Motor neuron (in vitro differentiated cells): ENCODE results near the gene FBXO45. TPM values are rescaled to one million over a fixed set of nuclear protein-coding genes. Genes with fewer than 3 reads are reported as not detected.
A peak's percentile ranks its signal among the peaks of the same experiment; 100 is the strongest.
"Not testable (repeated sequence)": the region's sequence is repeated elsewhere in the genome, so short reads cannot be mapped to it uniquely, and the experiment has no call there.

Source experiments
- ATAC-seq, 8 experiments: fragments of 200-7000 bp; cut with Tn5 transposase; replicated peaks in 6 of 8; 2 replicates each; pipeline ENCODE4 v1.8.0; 2021; ENCODE audit warnings: mild to moderate bottlenecking in 8 of 8, moderate library complexity in 8 of 8
- H3K27ac ChIP-seq, 2 donors: fragments of 250-450 bp; sonication (Bioruptor Pico); 2 replicates each; pipeline ENCODE4 v1.9.0; 2021; ENCODE audit warnings: antibody characterized with exemption in 2 of 2, mild to moderate bottlenecking in 2 of 2, moderate library complexity in 1 of 2
- H3K4me1 ChIP-seq, 2 donors: fragments of 250-450 bp; sonication (Bioruptor Pico); replicated peaks in 1 of 2; 2 replicates each; pipeline ENCODE4 v1.6.1; 2021; ENCODE audit warnings: antibody characterized with exemption in 2 of 2, mild to moderate bottlenecking in 2 of 2, moderate library complexity in 1 of 2
- H3K4me3 ChIP-seq, 5 donors: fragments of 250-450 bp; sonication (Bioruptor Pico); 2 replicates each; pipeline ENCODE4 v1.9.0; 2021; ENCODE audit warnings: antibody characterized with exemption in 5 of 5, mild to moderate bottlenecking in 5 of 5, moderate library complexity in 4 of 5
- WGBS, 10 experiments: fragments of 450-650 bp; shearing (Covaris generic); methylation state at CpG; one replicate each; pipeline ENCODE4 v1.0.0; 2022; 5-methylcytosine and 5-hydroxymethylcytosine counted together
- in situ Hi-C, 9 experiments: fragments of 400-800 bp; cut with MboI; loops; one replicate each; pipeline ENCODE4 v1.15.0; 2021; ENCODE audit warnings: low sequenced_read_pairs in 9 of 9, low pct_unique_long_range_greater_than_20kb in 2 of 9; ENCODE audit not compliant: unreplicated experiment in 9 of 9
- total RNA-seq, 8 experiments: library from RNA; unstranded; fragments of 300-600 nt; gene quantifications; 2 replicates each; pipeline versions ENCODE4 v1.2.3 to v1.2.4, GENCODE V29; 2022

Gene FBXO45, protein sequence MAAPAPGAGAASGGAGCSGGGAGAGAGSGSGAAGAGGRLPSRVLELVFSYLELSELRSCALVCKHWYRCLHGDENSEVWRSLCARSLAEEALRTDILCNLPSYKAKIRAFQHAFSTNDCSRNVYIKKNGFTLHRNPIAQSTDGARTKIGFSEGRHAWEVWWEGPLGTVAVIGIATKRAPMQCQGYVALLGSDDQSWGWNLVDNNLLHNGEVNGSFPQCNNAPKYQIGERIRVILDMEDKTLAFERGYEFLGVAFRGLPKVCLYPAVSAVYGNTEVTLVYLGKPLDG
- 10 to 100 TPM in 7 of 8 experiments, 1 to 10 TPM in 1; 4.5 to 16.3 (median 12.4) TPM for total RNA-seq

GRCh38 chr3:196568246-196569002, at the start of gene FBXO45, which contains the start of gene WDR53:
TSS of gene FBXO45 (plus strand) at chr3:196568660. CDS start at chr3:196568985, 325 bp downstream.
TSS of gene WDR53 (minus strand) at chr3:196568554. CDS start at chr3:196561475, 7,079 bp downstream.
- WGBS, 10 experiments = 0 to 1% (median 0%) methylated on average over 3 to 33 of the region's 87 CpGs; no CpG with 5 or more reads in 3 of the 10 experiments
- peak within 1 kb of the TSS; percentile 63 to 73 for H3K27ac ChIP-seq
- in situ Hi-C loops = no loop called here
- peaks cover 14 to 16% of the 10 kb centered on the region in 2 donors for H3K4me1 ChIP-seq
- peak within 1 kb of the TSS; percentile 53 to 99 (median 77) for H3K4me3 ChIP-seq
- ATAC-seq = peak; percentile 94 to 99 (median 98)

DNA sequence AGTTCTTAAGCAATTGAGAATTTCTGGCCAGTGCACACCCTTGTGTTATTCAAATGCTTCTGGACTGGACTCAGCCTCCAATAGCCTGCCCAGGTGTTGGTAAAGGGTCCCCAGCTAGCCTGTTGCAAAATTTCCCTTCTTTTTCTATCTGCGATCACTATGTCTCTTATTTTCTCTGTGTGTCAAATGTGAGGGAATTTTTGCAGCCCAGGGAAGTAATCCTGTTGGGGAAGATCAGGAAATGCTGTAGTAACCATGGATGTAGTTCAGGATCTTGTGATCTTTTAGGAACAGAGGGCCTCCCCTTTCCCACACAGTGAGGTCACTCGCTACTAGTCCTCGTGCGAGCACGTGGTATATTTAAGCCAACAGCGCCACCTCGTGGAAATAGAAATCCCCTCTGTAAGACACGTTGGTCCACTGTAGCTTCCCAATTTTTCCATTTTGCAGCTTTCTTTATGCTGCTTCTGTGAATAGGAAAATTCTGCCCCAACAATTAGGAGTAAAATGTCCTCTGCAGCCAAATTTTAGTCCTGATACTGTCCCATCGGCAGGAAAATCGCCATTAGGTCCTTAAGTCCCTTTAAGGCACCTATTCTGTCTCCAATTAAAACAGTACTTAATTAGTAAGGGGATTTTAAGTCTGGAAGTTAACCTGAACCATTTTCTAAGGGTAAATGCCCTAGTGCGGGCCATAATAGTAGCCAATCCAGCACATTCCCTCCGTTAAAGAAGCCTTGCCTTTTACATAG, 49.3 kb upstream of the FBXO45 start:
- in situ Hi-C loops = loop anchor here in 1 of 9 experiments (25.0 kb wide), 2 partner anchors 257 to 482 kb away; no protein-coding TSS in a partner anchor
- Histone ChIP-seq H3K4me3 (no peak overlapping the region), H3K4me1 (no peaks in the 10 kb centered on the region), H3K27ac (no peak overlapping the region)
- 0 to 80% (median 35%) methylated on average over 1 to 12 of the region's 12 CpGs; no CpG with 5 or more reads in 1 of the 10 experiments for WGBS, 10 experiments
- ATAC-seq = peak in 5 of 8 experiments; percentile 33 to 91 (median 71)

- Histone ChIP-seq H3K27ac (no peak overlapping the region), H3K4me3 (no peak overlapping the region), H3K4me1 (no peaks in the 10 kb centered on the region)
- 0 to 60% (median 42%) methylated on average over 1 to 4 of the region's 5 CpGs; no CpG with 5 or more reads in 2 of the 10 experiments for WGBS, 10 experiments
- no peak for ATAC-seq
- in situ Hi-C loops = loop anchor here in 1 of 9 experiments (25.0 kb wide), 2 partner anchors 257 to 482 kb away; no protein-coding TSS in a partner anchor
These were observed 48.8 kb upstream of the FBXO45 start for GRCh38 chr3:196519718-196520082.

DNA sequence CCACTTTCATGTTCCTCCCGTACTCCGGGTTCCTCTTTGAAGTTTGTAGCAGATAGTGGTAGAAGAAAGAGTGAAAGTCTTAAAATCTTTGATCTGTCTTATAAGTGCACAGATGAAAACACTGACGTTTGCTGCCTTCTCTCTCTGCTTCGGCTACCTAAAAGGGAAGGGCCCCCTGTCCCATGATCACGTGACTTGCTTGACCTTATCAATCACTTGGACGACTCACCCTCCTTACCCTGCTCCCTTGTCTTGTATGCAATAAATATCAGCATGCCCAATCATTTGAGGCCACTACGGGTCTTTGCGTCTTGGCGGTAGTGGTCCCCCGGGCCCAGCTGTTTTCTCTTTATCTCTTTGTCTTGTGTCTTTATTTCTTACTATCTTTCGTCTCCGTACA, 47.2 kb upstream of the FBXO45 start:
- in situ Hi-C loops = loop anchor here in 1 of 9 experiments (25.0 kb wide), 2 partner anchors 259 to 484 kb away; no protein-coding TSS in a partner anchor
- not testable (repeated sequence) for H3K4me3 ChIP-seq, ATAC-seq, H3K4me1 ChIP-seq, H3K27ac ChIP-seq
- 54 to 100% (median 83%) methylated on average over 2 to 10 of the region's 12 CpGs for WGBS, 10 experiments

- 65 to 100% (median 89%) methylated on average over 1 to 3 of the region's 4 CpGs; no CpG with 5 or more reads in 2 of the 10 experiments for WGBS, 10 experiments
- H3K4me1 ChIP-seq = no peaks in the 10 kb centered on the region
- no peak overlapping the region for H3K27ac ChIP-seq
- in situ Hi-C loops = loop anchor here in 1 of 9 experiments (25.0 kb wide), 2 partner anchors 262 to 487 kb away; no protein-coding TSS in a partner anchor
- H3K4me3 ChIP-seq = no peak overlapping the region
- no peak for ATAC-seq
These were observed 44.6 kb upstream of the FBXO45 start for GRCh38 chr3:196523841-196524240.

GRCh38 chr3:196524527-196524926, 43.9 kb upstream of the FBXO45 start:
- H3K4me3 ChIP-seq = no peak overlapping the region
- H3K27ac ChIP-seq = no peak overlapping the region
- in situ Hi-C loops = loop anchor here in 1 of 9 experiments (25.0 kb wide), 2 partner anchors 262 to 487 kb away; no protein-coding TSS in a partner anchor
- no peak for ATAC-seq
- 57 to 100% (median 74%) methylated on average over 1 to 3 of the region's 5 CpGs; no CpG with 5 or more reads in 6 of the 10 experiments for WGBS, 10 experiments
- no peaks in the 10 kb centered on the region for H3K4me1 ChIP-seq

GRCh38 chr3:196525141-196525540, 43.3 kb upstream of the FBXO45 start:
- in situ Hi-C loops = no loop called here
- ATAC-seq = no peak
- Histone ChIP-seq H3K4me1 (no peaks in the 10 kb centered on the region), H3K4me3 (no peak overlapping the region), H3K27ac (no peak overlapping the region)
- 7 to 95% (median 71%) methylated on average over 1 to 4 of the region's 4 CpGs; no CpG with 5 or more reads in 2 of the 10 experiments for WGBS, 10 experiments

DNA sequence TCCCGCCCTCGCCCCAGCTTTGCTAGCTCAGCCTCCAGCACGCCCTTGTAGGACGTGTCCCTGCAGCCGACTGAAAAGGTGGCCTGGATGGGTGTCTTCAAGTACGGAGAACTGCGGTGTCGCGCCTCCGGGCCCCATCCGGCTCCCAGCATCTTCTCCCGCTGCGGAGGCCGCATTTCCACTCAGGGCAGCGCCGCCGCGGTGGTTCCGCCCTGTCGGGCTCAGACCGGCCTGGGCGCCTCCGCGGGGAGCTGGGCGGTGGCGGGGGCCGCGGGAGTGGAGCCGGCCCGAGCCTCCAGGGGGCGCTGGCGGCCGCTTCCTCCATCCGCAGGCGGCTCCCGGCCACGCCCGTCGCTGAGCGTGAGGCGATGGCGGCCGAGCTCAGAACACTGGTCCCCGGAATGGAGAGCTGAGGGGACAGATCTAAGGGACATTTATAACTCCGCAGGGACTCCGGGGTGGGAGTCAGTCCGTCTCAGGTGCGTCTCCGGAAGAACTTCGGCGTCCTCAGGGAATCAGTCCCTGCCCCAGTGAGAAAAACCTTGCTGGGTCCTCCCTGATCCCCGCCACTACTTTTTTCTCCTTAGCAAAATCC, 39.7 kb upstream of the FBXO45 start:
- Histone ChIP-seq H3K4me3 (peak overlapping the region in 2 of 5 donors; percentile 18 to 30), H3K4me1 (no peaks in the 10 kb centered on the region), H3K27ac (no peak overlapping the region)
- WGBS, 10 experiments = 0 to 75% (median 45%) methylated on average over 4 to 8 of the region's 52 CpGs; no CpG with 5 or more reads in 5 of the 10 experiments
- in situ Hi-C loops = no loop called here
- peak; percentile 81 to 99 (median 96) for ATAC-seq

DNA sequence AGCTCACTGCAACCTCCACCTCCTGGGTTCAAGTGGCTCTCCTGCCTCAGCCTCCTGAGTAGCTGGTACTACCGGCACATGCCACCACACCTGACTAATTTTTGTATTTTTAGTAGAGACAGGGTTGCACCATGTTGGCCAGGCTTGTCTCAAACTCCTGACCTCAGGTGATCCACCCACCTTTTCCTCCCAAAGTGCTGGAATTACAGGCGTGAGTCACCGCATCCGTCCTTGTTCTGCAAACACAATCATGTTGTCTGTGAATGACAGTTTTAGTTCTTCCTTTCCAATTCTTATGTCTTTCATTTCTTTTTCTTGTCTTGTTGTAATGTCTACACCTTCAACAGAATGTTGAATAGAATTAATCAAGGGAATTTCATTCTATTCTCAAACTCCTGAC, 37.0 kb upstream of the FBXO45 start:
- in situ Hi-C loops = no loop called here
- no peak for ATAC-seq
- no peak overlapping the region for H3K4me3 ChIP-seq
- H3K4me1 ChIP-seq = no peaks in the 10 kb centered on the region
- H3K27ac ChIP-seq = no peak overlapping the region
- WGBS, 10 experiments = 67 to 100% (median 88%) methylated on average over 2 to 3 of the region's 4 CpGs; no CpG with 5 or more reads in 4 of the 10 experiments

DNA sequence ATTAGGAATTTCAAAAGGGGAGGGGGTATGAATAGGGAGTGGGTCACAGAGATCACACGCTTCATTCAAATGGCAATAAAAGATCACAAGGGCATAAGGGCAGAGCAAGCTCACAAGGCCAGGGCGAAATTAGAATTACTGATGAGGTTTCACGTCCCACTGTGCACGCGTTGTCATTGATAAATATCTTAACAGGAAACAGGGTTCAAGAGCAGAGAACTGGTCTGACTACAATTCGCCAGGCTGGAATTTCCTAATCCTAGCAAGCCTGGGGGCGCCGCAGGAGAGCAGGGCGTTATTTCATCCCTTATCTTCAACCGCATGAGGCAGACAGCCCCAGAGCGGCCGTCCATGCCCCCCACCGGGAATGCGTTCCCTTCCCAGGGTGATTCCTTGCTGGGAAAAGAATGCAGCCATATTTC, 35.2 kb upstream of the FBXO45 start:
- in situ Hi-C loops = no loop called here
- Histone ChIP-seq H3K4me1 (no peaks in the 10 kb centered on the region), H3K4me3 (peak overlapping the region in 1 of 5 donors; percentile 8), H3K27ac (peak overlapping the region in 1 of 2 donors; percentile 29)
- WGBS, 10 experiments = 0 to 71% (median 19%) methylated on average over 1 to 6 of the region's 14 CpGs; no CpG with 5 or more reads in 2 of the 10 experiments
- peak in 2 of 8 experiments; percentile 26 to 38 for ATAC-seq

- in situ Hi-C loops = no loop called here
- H3K4me1 ChIP-seq = no peaks in the 10 kb centered on the region
- ATAC-seq = no peak
- 0 to 83% (median 53%) methylated on average over 1 to 11 of the region's 18 CpGs; no CpG with 5 or more reads in 1 of the 10 experiments for WGBS, 10 experiments
- no peak overlapping the region for H3K27ac ChIP-seq
- H3K4me3 ChIP-seq = no peak overlapping the region
These were observed 31.0 kb upstream of the FBXO45 start for GRCh38 chr3:196537319-196537984.
